GM12872 (cell line): ENCODE results near the gene NPTX1.

Experiments used
- TF ChIP-seq, protein P1 (sequence below): IDR thresholded peaks from 3 replicates; pipeline ENCODE4 v1.5.1; 2011; ENCODE audit warnings: low read depth, mild to moderate bottlenecking, low read length, moderate library complexity; ENCODE audit not compliant: insufficient read depth

The NPTX1 gene

DNA sequence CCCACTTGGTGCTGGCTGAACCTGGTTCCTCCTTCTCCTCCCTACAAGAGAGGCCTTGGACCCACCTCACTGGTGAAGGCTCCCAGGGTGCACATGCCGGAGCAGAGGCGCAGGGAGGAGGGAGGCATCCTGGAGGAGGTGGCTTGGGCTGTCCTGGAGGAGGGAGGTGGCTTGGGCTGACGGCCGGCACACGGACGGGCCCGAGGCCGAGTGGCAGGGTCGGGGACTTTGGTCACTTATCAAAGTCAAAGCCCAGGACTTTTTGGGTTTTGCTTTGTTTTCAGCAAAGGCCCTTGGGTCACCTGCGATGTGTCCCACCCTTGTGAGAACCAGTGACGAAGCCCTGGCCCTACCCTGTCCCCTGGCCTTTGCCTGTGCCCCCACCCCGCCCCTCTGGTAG, 32.9 kb downstream of the NPTX1 start:
- TF ChIP-seq, protein P1, sequence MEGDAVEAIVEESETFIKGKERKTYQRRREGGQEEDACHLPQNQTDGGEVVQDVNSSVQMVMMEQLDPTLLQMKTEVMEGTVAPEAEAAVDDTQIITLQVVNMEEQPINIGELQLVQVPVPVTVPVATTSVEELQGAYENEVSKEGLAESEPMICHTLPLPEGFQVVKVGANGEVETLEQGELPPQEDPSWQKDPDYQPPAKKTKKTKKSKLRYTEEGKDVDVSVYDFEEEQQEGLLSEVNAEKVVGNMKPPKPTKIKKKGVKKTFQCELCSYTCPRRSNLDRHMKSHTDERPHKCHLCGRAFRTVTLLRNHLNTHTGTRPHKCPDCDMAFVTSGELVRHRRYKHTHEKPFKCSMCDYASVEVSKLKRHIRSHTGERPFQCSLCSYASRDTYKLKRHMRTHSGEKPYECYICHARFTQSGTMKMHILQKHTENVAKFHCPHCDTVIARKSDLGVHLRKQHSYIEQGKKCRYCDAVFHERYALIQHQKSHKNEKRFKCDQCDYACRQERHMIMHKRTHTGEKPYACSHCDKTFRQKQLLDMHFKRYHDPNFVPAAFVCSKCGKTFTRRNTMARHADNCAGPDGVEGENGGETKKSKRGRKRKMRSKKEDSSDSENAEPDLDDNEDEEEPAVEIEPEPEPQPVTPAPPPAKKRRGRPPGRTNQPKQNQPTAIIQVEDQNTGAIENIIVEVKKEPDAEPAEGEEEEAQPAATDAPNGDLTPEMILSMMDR = no peak

DNA sequence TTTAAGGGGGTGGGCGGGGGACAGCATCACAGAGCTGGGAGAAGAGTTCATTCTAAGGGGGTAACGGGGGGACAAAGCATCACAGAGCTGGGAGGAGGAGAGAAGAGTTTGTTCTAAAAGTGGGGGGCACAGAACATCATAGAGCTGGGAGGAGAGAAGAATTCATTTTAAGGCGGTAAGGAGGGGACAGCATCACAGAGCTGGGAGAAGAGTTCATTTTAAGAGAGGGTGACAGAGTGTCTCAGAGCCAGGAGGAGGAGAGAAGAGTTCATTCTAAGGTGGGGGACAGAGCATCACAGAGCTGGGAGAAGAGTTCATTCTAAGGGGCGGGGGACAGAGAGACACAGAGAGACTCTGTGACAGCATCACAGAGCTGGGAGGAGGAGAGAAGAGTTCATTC, 33.6 kb downstream of the NPTX1 start:
- TF ChIP-seq, protein P1 = no peak

DNA sequence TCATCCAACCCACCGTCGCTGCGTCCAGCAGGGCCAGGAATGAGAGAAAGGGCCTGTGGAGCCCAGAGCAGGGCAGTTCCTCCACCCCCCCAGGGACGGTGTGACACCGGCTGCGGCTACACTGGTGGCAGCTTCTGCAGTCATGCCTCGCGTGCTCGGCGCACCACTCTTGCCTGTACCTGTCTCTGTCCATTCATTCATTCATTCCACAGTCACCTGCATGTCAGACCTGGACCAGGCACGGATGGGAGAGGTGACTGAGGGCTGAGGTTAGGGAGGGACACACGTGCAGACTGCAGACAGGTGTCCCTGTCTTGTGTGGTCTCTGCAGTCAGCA, 34.1 kb downstream of the NPTX1 start:
- TF ChIP-seq, protein P1 = no peak

DNA sequence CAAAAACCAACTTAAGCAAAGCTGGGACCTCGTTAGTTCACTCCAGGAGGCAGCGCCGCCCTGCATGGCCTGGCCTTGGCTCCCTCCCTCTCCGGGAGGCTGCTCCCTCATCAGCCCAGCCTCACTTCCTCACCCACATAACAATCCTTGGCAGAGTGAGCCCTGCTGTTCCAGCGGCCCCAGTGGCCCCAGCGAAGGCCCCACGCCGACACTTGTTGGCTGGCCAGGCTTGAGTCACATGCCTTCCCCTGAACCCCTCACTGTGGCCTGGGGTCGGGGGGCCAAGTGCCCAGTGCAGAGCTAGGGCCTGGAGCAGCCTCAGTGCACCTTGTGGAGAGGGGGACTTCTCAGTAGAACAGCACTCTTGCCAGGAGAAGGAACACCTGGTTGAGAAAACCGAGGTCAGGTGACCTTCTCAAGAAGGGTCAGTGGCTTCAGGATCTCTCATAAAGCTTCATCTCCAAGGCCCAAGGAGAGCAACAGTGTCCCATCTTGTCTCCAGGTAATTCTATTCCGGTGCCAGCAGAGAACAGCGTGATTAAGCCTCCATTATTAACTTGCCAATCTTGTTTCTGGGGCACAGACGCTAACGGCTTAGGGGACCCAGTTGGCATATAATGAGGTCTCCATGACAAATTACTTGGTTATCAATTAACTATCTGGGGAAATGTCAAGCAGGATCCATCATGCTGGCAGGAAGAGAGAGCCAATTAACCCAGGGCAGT, 34.6 kb downstream of the NPTX1 start:
- TF ChIP-seq, protein P1 = no peak

DNA sequence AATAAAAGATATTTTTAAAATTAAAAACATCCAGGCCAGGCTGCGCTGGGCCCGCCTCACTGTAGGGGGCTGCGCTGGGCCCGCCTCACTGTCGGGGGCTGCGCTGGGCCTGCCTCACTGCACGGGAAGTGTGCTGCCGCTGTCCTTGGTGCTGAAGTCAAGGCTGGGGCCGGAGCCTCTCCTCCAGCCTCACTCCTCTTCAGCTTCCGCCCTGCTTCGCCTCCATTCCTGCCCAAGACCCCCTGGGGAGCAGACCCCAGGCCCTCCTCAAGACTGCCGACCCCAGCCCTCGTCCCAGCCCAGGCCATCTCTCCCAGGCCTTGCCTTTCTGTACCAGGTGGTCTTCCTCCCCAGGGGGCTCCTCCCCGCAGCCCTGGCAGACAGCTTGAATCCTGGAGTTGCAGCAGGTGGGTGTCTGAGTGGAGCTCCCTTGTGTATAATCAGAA, 35.3 kb downstream of the NPTX1 start:
- TF ChIP-seq, protein P1 = no peak

DNA sequence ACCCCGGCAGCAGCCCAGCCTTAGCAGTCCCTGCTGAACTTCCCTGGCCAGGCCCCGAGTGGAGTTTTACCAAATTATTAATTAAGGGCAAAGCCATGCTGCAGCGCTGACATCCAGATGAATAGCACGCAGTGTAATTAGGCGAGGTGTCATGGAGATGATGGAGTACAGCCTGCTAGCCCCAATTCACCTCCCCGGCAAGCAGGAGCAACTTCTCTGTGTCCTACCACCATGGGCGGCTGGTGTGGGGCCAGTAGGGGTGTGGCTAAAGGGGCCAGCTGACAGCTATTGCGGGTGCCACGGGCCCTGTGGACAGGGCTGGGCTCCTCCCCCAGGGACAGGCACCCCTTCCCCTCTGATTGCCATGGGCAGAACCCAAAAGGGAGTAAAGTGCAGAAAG, 36.9 kb downstream of the NPTX1 start:
- TF ChIP-seq, protein P1 = no peak

DNA sequence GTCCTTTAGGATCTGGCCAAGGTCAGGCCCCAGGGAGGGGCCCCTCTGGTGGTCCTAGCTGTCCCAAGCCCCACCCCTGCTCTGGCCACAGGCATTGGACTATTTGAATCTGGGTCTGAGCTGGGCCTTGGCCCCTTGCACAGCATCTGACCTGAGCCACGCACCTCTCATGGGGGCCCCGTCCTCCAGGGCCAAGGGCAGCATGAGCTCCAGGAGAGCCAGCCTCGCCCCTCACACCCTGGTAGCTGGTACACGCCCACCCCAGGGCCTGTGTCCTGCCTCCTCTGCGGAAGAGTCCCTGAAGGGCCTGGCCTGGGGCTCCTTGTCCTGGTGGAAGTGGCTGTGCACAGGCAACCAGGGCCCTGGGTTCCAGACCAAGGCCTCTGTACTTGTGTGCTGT, 37.6 kb downstream of the NPTX1 start:
- TF ChIP-seq, protein P1 = no peak

DNA sequence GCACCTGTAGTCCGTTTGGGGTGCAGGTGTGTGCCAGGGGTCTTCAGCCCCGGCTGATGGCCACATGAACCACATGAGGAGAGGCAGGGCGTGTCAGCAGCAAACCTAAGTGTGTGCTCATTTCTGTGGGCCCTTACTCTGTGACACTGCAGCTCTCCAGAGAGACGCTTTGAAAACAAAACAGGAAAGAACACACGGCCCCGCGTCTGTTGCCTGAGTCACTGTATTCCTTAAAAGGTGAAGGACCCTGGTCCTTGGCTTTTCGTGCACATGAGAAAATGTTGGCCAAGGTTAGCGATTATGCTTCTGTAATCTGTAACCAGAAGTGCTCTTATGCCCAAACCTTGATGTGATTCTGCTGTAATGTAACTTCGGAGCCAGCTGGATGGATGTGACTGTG, 38.9 kb downstream of the NPTX1 start:
- TF ChIP-seq, protein P1 = no peak
